GM21515 (cell line): ENCODE data around the gene BLOC1S4.
"Not testable (repeated sequence)": the region's sequence is repeated elsewhere in the genome, so short reads cannot be mapped to it uniquely, and the experiment has no call there.

Experiments
- ATAC-seq: cut with Tn5 transposase; IDR thresholded peaks from one replicate; pipeline ENCODE4 v1.9.1; 2021; ENCODE audit not compliant: unreplicated experiment

BLOC1S4 gene

DNA sequence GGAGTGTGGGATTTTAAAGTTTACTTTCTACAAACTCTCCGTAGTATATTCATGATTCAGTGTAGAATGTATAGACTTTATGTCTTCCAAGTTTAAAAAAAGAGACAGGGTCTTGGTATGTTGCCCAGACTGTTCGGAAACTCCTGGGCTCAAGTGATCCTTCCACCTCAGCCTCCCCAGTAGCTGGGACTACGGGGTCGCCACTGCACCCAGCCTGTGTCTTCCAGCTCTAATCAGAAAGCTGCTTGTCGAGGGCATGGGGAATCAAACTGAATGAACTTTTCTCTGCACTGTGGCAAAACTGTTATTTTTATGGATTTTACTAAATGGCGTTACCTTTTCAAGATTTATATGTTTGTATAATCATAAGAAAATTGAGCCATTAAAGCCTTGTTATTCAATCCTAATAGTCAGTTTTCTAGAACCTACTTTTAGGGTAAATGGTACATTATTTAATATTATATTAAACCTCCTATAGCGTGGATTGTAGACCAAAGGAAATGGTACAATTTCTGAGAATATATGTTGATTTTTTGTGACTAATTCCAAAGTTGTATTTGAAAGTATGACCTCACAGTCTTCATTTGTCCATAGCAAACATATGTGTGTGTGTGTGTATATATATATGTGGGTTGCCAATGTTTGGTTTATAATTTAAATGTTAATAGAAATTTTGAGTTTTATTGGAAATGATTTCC is 1.1 kb downstream of the BLOC1S4 start:
- no peak for ATAC-seq

DNA sequence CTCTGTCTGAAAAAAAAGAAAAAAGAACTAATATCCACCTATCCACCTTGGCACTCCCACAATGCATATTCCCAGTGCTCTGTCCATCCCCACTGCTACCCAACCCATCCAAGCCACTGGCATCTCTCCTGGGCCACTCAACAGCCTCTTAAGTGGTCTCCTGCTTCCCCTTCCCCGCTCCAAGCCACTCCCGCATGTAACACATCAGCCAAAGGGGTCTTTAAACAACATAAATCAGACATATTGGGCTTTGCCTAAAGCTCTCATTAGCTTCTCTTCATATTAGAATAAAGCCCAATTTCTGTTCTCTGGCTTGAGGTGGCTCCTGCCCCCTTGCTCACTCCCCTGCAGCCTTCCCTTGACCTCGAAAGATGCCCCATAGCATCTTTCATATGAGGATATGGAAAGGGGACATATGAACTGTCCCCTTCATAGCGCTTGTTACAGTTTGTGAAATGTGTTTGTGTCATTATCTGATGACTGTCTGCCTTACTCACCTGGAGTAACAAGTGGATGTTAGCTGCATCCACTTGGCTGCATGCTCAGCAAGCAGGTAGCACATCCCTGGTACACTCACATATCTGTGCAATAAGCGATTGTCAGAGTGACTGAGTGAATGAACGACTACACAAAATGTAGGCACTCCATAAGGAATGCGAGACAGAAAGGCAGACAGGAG is 3.1 kb downstream of the BLOC1S4 start:
- ATAC-seq: no peak

DNA sequence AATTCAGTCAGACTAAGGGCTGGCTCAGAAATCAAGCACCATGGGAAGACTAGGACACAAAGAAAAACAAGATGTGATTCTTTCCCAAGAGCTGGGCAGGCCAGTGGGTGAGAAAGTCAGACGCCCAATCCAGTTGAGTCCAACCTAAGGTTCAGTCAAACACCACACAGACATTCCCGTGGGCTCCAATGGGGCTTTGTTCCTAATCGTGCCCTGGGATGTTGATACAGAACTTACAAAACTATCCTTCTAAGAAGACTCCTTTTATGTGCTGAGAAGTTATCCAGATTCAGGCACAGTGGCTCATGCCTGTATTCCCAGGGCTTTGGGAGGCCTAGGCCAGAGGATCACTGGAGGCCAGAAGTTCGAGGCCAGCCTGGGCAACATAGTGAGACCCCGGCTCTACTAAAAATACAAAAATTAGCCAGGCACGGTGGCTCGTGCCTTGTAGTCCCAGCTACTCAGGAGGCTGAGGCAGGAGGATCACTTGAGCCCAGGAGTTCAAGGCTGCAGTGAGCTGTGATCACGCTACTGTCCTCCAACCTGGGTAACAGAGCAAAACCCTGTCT is 3.7 kb downstream of the BLOC1S4 start:
- no peak for ATAC-seq

DNA sequence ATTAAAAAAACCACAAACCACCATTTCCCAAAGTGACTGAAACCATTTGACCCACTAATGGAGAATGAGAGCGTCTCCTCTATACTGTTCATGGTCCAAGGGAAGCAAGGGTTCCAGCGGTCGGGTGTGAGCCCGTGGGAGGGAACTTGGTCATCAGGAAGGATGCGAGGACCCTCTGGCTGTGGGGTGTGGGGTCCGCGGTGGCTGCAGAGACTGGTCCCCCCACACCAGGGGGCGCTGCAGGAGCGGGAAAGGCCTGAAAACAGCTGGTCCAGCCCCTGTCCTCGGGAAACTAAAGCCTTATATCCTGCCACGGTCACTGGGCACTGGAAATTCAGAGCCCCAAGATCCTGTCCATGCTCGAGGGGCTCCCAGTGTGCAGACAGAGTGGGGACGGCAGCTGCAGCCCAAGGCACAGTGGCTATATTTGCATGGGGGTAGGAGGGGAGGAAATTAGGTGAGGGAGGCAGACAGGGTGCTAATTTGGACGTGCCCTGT is 4.3 kb downstream of the BLOC1S4 start:
- no peak for ATAC-seq

DNA sequence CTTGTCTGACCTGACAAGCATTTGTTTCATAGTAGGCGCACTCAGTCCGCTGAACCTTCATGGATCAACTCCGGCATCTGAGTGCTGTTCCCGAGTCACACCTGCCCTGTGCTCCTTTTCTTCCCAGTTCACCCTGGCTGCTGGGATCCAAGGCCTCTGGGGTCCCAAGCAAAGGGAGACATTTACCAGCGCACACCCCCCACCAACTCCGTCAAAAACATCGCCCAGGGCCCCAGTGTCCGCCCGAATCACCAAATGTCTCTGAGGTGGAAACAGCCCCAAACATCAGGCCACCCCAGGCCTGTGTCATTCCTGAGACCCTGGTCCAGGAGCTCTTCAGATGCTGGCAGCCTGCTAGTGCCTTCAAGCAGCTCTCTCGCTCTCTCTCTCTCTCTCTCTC is 5.1 kb downstream of the BLOC1S4 start:
- ATAC-seq: no peak

DNA sequence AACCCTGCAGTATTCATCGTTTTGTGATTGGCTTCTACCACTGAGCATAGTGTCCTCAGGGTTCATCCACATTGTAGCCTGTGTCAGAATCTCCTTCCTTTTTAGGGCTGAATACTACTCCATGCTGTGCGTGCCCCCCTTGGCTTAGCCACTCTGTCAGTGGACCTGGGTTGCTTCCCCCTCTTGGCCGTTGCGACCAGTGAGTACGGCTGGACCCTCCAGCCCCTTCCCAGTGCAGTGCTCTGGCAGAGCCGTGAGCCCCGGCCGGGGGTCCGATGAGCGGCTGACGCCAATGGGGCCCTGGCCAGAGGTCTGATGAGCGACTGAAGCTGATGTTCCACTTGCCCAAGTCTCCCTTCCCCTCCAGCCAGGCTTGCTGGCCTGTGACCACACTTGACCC is 6.9 kb downstream of the BLOC1S4 start:
- no peak for ATAC-seq

DNA sequence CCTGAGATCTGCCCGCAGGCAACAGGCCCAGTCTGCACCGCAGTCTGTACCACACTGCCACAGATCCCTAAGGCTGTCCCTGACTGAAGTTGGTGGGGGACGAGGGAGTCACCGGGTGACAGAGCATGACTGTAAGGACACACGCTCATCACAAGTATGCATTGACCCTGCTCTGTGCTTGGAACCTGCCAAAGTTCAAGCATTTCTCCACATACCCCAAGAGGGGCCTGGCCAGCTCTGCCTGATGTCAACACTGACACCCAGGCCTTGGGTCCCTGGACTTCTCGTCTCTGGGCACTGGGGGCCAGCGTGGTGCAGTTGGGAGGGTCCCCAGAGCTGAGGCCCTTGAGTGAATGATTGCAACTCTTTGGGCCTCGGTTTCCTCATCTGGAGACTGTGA is 7.9 kb downstream of the BLOC1S4 start:
- no peak for ATAC-seq

DNA sequence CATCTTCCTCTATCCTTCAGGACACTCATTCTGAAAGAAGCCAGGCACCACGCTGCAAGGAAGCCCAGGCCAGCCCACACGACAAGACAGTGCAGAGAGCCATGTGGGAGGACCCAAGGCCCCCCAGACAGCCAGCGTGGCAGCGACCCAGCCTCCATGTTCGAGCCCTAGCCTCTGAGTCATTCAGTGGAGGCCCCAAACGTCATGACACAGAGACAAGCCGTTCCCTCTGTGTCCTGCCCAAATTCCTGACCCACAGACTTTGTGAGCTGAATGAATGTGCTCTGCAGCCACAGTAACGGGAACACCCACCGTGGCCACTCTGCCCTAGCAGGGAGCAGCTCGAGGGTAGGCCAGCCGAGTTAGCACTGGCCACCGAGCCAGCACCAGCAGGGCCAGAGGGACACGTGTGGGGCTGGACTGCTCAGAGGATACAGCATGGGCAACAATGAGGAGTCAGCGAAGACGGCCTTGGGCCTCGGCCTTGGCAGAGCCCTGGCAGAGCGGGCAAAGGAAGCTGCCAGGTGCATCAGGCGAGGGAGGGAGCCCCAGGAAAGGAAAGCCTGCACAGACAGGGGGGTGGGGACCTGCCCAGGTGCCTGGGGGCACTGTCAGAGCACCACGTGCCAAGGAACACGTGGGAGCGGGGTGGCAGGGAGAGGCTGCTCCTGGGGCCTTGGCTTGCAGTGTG is 8.6 kb downstream of the BLOC1S4 start:
- no peak for ATAC-seq

DNA sequence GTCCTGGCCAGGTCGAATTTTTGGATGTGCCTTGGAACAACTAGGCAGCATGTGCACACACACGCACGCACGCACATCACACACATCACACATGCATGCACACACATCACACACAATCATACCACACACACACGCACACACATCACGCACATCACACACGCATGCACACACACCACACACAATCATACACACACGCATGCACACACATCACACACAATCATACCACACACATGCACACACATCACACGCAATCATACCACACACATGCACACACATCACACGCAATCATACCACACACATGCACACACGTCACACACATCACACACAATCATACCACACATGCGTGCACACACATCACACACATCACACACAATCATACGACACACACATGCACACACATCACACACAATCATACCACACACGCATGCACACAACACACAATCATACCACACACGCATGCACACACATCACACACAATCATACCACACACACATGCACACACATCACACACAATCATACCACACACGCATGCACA is 9.5 kb downstream of the BLOC1S4 start:
- not testable (repeated sequence) for ATAC-seq

DNA sequence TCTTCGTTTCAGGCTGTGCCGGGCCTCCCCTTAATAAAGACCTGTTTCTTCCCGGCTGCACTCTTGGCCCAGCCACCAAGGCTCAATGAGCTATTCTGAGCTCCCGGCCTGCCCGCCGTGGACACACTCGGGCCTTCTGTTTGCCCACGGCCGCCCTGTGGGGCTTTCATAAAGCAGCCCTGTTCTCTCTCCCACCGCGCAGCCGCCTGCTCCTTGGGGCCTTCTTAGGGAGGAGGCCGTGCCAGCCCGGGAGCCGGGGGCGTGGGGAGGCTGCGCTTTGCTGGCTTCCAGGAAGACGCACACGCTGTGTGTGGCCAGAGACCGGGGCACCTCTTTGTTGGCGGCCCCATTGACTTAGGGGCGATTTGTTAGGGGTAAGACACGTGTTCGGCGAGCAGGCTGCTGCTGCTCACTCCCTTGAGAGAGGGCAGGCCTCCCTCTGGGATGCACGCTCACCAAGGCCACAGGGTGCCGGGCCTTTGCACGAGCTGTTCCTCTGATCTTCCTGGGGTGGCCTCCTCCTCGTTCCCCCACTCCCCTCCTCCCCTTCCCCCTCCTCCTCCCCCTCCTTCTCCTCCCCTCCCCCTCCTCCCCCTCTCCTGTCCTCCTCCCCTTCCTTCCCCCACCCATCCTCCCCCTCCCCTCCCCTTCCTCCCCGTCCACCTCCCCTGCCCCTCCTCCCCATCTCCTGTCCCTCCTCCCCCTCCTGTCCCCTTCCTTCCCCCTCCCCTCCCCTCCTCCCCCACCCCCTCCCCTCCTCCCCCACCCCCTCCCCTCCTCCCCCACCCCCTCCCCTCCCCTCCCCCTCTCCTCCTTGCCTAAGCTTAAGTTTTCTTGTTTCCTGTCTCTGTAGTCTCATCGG is 11.3 kb downstream of the BLOC1S4 start:
- ATAC-seq: no peak

DNA sequence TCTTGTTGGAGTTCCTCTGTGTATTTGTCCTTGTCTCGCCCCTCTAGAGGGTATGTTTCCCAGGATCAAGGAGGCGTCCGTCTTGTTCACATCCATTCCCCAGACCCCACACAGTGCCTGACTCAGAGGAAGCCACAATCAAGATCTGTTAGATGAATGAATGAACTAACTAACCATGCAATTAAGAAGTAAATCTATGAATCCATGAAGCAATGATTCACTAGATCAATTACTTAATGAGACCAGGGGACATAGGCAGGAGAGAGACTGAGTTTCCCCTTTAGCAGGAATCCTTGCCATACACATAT is 11.9 kb downstream of the BLOC1S4 start:
- no peak for ATAC-seq

DNA sequence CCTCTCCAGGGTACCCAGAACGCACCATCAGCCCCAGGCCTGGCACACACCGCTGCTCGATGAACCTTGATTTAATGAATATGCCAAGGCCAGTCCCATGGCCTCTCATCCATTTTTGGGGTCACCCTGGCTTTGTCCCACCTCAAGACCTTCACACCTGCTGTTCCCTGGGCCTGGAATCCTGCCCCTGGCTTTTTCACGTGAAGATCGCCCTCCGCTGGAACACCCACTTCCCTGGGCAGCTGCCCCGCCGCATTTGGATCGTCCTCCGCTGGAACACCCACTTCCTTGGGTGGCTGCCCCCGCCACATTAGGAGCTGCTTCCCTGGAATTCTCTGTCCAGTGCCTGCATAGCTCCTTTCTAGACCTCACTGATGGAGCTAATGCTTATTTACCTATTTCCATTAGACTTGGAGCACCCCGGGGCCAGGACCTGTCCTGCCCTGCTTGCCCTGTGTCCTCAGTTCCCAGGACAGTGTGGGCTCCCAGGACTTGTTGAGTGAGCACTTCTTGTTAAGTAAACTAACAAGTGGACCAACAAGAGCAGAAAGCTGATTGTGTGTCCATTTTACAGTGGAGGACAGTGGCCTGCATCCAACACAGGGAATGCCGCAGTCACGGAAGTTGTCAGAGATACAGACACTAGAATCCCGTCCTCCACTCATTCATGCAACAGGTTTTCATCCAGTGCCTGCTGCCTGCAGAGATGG is 12.5 kb downstream of the BLOC1S4 start:
- no peak for ATAC-seq

DNA sequence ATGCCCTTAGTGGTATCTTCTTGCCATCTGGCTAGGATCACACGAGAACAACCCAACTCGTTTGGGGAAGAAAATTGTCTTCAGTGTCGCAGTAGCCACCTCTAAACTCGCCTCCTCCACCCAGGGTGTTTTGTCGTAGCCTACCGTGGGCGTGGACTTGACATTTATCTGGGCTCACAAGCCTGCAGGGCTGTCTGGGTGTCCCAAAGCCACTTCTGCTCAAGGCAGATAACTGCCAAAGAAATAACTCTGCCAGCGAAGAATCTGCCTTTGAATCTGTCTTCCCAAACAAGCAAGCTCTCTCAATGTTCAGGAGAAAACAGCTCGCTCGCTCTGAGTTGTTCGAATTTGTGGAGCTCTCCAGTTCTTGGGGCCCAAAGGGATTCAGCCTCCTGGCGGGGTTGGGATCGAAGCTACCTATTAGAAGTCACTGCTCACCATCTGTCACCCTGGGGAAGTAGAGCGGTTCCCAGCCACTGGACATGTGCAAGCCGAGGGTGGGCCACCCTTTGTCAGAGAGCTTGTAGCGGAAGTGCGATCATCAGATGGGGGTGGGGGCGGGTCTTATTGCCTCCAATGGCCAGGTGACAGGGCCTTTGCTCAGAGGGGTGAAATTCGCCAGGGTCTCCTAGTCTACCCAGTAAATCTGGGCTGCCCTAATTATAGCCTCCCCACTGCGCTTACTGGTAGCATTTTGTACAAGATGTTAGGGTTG is 14.8 kb downstream of the BLOC1S4 start:
- ATAC-seq: no peak

DNA sequence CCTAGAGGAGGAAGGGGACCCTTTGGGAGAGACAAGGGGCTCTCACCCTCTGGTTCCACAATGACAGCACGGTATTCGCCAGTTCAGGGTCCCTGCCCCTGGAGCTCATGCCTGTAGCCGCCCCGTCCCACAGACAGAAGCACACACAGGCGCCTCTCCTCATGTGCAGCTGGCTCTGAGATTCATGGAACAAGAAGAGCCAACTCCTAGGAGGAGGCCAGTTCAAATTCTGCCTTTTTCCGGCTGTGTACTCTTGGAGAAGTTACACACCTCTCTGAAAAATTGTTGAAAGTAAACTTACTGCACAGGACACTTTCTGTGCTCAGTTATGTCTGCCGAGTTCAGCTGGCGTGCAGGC is 15.3 kb downstream of the BLOC1S4 start:
- no peak for ATAC-seq

DNA sequence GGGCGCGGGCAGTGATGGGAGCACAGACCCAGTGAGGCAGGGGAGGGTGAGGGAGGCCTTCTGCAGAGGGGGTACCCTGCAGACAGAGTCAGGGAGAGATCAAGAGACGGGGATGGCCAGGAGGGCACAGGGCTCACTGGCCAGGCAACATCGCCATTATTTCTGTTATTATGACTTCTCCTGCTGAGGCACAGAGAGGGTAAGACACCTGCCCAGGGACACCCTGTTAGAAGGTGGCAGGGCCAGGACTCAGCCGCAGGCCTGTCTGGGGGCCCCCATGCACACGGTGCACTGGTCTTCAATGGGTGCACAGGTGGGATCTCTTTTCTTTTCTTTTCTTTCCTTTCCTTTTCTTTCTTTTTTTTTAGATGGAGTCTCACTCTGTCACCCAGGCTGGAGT is 15.8 kb downstream of the BLOC1S4 start:
- no peak for ATAC-seq

DNA sequence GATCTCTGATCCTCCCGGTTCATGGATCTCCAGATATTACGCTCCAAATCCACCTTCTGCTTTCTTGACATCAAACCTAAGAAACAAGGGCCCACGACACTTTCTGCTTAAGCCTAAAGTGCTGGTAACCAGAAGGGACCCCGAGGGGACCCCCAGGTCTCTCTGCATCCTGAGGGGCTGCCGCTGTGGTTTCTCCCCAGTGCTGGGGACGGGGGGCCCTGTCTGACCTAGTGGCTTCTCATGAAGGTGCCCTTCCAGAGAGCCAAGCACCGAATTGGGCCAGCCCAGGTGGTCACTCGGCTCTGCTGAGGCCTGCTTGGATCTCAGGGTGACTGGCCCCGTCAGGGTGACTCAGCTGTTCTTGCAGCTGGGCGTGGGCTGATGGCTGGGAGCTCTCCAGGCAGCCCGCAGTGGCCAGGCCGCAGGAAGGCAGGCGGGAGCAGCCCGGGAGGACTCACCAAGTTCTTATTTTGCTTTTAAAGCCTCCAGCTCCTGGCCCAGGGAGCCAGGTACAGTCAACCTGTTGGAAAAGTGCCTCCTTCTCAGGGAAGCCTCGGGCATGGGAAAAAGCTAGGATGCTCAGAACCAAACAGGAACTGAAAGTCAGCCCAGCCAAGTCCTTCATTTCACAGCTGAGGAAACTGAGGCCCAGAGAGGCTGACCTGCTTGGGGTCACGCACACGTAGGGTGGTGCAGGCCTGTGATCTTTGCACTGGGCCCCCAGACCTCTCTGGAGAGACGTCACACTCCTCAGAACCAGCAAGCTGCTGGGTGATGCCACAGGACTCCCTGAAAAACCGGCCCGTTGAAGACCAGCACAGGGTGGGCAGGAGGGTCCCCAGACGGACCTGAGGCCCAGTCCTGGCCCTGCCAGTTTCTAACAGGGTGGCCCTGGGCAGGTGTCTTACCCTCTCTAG is 16.7 kb downstream of the BLOC1S4 start:
- ATAC-seq: no peak

DNA sequence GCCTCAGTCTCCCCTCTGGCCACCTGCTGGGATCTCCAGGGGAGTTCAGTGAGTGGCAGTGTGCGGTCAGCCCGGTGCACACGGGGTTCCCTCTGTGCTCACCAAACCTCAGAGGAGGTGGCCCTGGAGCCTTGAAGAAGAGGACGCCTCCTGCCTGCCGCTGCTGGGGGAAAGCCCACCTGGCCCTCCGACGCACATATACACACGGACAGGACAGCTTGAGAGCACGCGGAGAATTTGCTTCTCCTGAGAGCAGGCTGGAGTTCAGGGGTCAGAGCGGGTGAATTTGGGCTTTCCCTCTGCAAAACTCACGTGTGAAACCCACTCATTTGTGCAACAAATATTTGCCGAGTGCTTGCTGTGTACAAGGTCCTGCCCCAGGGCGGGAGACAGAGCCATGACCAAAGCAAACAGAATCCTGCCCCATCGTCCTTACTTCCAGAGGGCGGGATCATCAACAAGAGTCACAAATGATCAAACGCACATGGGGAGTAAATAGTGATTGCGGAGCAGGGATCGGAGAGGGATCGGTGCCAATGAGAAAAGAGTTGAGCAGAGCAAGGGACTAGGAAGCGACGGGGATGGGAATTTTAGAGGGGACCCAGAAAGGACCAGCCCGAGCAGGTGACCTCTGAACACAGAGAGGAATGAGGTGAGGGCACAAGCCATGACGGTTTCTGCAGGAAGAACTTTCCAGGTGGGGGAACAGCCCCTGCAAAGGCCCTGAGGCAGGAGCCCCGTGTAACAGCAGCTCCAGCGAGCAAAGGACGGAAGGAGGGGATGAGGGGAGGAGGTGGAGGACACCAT is 17.6 kb downstream of the BLOC1S4 start:
- ATAC-seq: no peak
